Measurements from ENCODE around the gene STON1. TPM values are rescaled to one million over a fixed set of nuclear protein-coding genes. Genes with fewer than 3 reads are reported as not detected.
A peak's percentile ranks its signal among the peaks of the same experiment; 100 is the strongest.
"Not testable (repeated sequence)": the region's sequence is repeated elsewhere in the genome, so short reads cannot be mapped to it uniquely, and the experiment has no call there.

The STON1 gene
- total RNA-seq, 4 donors from 2014 or later, result 3.6 to 11.2 (median 6.7) TPM

DNA sequence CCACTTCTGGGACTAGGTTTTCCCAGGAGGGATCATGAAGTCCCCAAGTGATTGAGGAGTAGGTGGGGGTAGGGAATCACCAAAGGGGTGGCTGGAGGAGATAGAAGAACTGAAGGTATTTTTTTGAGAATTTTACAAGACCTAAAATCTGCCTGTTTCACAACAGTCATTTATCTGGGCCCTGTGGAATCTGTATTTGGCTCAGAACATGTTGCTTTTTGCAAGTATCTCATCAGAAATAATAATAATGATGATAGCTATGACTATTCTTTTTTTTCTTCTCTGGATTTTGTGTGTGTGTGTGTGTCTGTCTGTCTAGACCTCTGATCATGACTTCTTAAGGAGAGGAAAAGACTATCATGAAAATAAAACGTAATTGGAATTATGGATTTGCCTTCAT is 13.9 kb downstream of the STON1 start:
- Histone ChIP-seq H3K4me3 (no peak overlapping the region), H3K9me3 (no peaks in the 10 kb centered on the region), H3K36me3 (no peaks in the 10 kb centered on the region), H3K27ac (no peak overlapping the region), H3K4me1 (peaks cover 20% of the 10 kb centered on the region), H3K27me3 (no peaks in the 10 kb centered on the region)
- TF ChIP-seq, protein P1, sequence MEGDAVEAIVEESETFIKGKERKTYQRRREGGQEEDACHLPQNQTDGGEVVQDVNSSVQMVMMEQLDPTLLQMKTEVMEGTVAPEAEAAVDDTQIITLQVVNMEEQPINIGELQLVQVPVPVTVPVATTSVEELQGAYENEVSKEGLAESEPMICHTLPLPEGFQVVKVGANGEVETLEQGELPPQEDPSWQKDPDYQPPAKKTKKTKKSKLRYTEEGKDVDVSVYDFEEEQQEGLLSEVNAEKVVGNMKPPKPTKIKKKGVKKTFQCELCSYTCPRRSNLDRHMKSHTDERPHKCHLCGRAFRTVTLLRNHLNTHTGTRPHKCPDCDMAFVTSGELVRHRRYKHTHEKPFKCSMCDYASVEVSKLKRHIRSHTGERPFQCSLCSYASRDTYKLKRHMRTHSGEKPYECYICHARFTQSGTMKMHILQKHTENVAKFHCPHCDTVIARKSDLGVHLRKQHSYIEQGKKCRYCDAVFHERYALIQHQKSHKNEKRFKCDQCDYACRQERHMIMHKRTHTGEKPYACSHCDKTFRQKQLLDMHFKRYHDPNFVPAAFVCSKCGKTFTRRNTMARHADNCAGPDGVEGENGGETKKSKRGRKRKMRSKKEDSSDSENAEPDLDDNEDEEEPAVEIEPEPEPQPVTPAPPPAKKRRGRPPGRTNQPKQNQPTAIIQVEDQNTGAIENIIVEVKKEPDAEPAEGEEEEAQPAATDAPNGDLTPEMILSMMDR (IDR thresholded peaks at IDR 0.05), result no peak
- TF ChIP-seq POLR2AphosphoS5 (IDR thresholded peaks at IDR 0.05) (no peak), EP300 (IDR thresholded peaks at IDR 0.05) (no peak), POLR2A (IDR thresholded peaks at IDR 0.05) (no peak)
- DNase-seq (ENCODE audit: low spot score in 2 of 2), result no peak
- WGBS, result 82% methylated on average over 1 of the region's 1 CpG

DNA sequence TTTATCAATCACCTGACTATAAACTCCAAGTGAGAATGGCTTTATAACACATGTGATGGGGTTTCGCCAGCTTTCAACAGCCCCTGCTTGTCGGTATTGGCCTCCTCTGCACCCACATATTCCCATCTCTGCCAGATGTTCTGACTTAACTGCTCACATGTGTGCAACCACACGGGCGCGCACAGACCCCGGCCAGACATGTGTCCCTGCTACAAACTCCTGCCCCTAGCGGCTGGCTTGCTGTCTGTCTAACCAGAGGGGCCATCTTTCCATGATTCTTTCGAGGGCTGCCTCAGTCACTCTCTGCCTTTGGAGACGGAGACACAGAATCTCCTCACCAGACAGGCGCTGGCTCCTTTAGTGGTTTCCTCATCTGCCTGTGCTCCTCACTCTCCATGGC is 15.3 kb downstream of the STON1 start:
- Histone ChIP-seq H3K4me3 (no peak overlapping the region), H3K9me3 (no peaks in the 10 kb centered on the region), H3K27me3 (no peaks in the 10 kb centered on the region), H3K36me3 (no peaks in the 10 kb centered on the region), H3K27ac (no peak overlapping the region), H3K4me1 (peaks cover 23% of the 10 kb centered on the region)
- DNase-seq (ENCODE audit: low spot score in 2 of 2), result no peak
- no peak for TF ChIP-seq POLR2A (IDR thresholded peaks at IDR 0.05)
- no peak for TF ChIP-seq POLR2AphosphoS5 (IDR thresholded peaks at IDR 0.05)
- no peak for TF ChIP-seq EP300 (IDR thresholded peaks at IDR 0.05)
- TF ChIP-seq, protein P1 (IDR thresholded peaks at IDR 0.05), result no peak
- WGBS, result 84% methylated on average over 10 of the region's 10 CpGs

DNA sequence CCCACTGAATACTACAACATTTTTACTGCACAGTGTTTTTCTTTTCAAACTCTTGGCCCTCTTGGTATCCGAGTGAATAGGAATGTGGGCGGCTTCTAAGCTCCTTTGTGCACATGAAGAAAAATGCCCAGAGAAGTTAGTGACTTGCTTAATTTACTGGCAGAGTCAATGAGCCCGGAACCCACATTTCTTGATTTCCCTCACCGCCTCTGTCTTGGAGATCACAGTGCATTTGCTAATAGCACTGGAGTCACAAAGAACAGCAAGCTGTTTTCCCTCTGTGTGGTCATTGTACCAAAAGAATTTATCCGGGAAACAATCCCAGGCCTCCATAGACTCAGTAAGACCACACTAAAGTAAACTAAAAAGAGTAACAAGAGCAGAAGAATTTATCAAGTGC is 18.9 kb downstream of the STON1 start:
- Histone ChIP-seq H3K27me3 (no peaks in the 10 kb centered on the region), H3K4me3 (no peak overlapping the region), H3K9me3 (no peaks in the 10 kb centered on the region), H3K36me3 (no peaks in the 10 kb centered on the region), H3K4me1 (peaks cover 30% of the 10 kb centered on the region), H3K27ac (peak overlapping the region; percentile 34)
- TF ChIP-seq POLR2AphosphoS5 (IDR thresholded peaks at IDR 0.05) (no peak), EP300 (IDR thresholded peaks at IDR 0.05) (no peak), POLR2A (IDR thresholded peaks at IDR 0.05) (no peak)
- TF ChIP-seq, protein P1 (IDR thresholded peaks at IDR 0.05), result no peak
- WGBS, result 67% methylated on average over 5 of the region's 5 CpGs
- DNase-seq (ENCODE audit: low spot score in 2 of 2), result no peak

DNA sequence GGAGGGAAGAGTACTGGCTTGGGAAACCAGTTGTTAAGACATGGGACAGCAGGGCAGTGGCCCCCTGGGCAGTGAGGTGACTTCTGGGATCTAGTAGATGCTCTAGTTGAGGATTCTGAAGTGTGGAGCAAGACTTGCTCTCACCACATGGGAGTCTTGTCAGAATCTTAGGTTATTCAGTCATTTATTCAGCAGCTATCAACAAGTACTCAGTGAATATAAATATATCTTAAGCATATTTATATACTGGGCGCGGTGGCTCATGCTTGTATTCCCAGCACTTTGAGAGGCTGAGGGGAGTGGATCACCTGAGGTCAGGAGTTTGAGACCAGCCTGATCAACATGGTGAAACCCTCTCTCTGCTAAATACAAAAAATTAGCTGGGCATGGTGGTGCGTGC is 20.0 kb downstream of the STON1 start:
- no peak for DNase-seq (ENCODE audit: low spot score in 2 of 2)
- peaks cover 30% of the 10 kb centered on the region for H3K4me1 ChIP-seq
- H3K9me3 ChIP-seq, result no peaks in the 10 kb centered on the region
- H3K27me3 ChIP-seq, result no peaks in the 10 kb centered on the region
- no peaks in the 10 kb centered on the region for H3K36me3 ChIP-seq
- TF ChIP-seq POLR2AphosphoS5 (IDR thresholded peaks at IDR 0.05) (no peak), EP300 (IDR thresholded peaks at IDR 0.05) (no peak), POLR2A (IDR thresholded peaks at IDR 0.05) (no peak)
- TF ChIP-seq, protein P1 (IDR thresholded peaks at IDR 0.05), result no peak
- 96% methylated on average over 3 of the region's 3 CpGs for whole genome bisulfite sequencing
- H3K4me3 ChIP-seq, result no peak overlapping the region
- no peak overlapping the region for H3K27ac ChIP-seq

DNA sequence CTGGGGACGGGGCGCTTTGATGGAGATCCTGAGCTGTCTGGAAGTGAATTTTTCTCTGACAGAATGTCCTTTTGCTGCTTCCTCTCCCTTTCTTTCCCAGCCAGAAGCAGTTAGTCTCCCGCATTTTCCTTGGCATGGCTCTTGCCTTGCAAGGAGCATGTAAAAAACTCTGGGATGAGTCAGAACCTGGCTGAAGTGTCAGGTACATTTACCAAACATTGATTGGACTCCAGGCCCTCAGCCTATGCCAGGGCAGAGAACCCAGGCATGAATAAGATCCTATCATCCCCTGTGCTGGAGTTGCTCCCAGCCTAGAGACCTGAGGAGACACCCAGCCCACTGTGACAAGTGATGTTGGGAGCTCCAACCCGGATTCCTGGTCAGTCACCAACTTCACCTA is 21.6 kb downstream of the STON1 start:
- Histone ChIP-seq H3K4me3 (no peak overlapping the region), H3K4me1 (peaks cover 24% of the 10 kb centered on the region), H3K9me3 (no peaks in the 10 kb centered on the region), H3K27me3 (no peaks in the 10 kb centered on the region), H3K36me3 (no peaks in the 10 kb centered on the region), H3K27ac (no peak overlapping the region)
- no peak for TF ChIP-seq POLR2A (IDR thresholded peaks at IDR 0.05)
- TF ChIP-seq EP300 (IDR thresholded peaks at IDR 0.05), result no peak
- TF ChIP-seq POLR2AphosphoS5 (IDR thresholded peaks at IDR 0.05), result no peak
- TF ChIP-seq, protein P1 (IDR thresholded peaks at IDR 0.05), result no peak
- DNase-seq (ENCODE audit: low spot score in 2 of 2), result no peak
- WGBS, result 63% methylated on average over 3 of the region's 4 CpGs

DNA sequence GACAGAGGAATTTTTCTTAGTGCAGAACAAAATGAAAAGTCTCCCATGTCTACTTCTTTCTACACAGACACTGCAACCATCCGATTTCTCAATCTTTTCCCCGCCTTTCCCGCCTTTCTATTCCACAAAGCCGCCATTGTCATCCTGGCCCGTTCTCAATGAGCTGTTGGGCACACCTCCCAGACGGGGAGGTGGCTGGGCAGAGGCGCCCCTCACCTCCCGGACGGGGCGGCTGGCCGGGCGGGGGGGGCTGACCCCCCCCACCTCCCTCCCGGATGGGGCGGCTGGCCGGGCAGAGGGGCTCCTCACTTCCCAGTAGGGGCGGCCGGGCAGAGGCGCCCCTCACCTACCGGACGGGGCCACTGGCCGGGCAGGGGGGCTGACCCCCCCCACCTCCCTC is 25.1 kb downstream of the STON1 start:
- WGBS, result 97% methylated on average over 5 of the region's 21 CpGs
- H3K9me3 ChIP-seq; DNase-seq (ENCODE audit: low spot score in 2 of 2): not testable (repeated sequence)

More for the DNA sequence above, 25.1 kb downstream of the STON1 start:
- not testable (repeated sequence) for H3K36me3 ChIP-seq, H3K4me3 ChIP-seq, H3K27me3 ChIP-seq, H3K27ac ChIP-seq, H3K4me1 ChIP-seq

All from suprapubic skin (tissue), 4 donors.